ENCODE measurements around the gene CASP2. TPM values are rescaled to one million over a fixed set of nuclear protein-coding genes. Genes with fewer than 3 reads are reported as not detected.

CASP2 gene
- total and polyA plus RNA-seq, 2 experiments from 2014 or later = 9.2 to 13.1 TPM

DNA sequence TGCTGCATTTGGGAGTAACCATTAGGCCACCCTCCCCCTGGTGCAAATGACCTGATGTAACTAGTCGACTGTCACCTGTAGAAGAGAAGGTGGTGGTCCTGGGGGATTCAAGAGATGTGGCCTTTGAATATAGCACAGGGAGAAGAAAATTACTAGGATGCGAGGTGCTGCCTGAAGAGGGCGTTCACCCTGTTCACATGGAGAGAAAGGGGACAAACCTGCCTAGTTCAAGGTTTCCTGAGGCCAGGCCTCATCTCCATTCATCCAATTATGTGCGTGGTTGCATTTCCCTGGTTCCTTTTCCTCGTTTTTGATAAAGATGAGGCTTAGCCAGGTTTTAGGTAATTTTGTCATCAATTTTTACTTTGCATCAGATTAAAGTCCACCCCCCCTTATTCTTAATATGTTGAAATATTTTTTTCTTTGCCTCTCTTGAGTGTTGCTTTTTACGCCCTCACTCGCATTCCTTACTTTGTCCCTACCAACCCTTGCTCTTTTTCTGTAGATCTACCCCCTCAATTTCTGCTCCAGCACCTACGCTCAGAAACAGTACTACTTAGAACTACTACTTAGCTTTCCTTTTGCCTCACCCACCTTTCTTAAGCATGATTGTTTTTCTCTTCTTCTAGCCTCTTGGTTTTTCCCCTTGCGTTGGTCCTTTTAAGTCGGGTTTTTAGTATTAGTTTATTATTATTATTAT is 41.5 kb downstream of the CASP2 start:
- TF ChIP-seq EZH2phosphoT487 (IDR thresholded peaks at IDR 0.05; ENCODE audit: insufficient read depth, low read depth) = no peak
- TF ChIP-seq EZH2 (IDR thresholded peaks at IDR 0.05; ENCODE audit: insufficient read depth, poor library complexity, severe bottlenecking) = no peak
- WGBS, 2 experiments (ENCODE audit: low coverage in 1 of 2, low lambda C conversion rate in 2 of 2, missing lambda C conversion rate in 2 of 2) = 84 to 86% methylated on average over 10 of the region's 10 CpGs
- Histone ChIP-seq H3K4me1 (ENCODE audit: insufficient read depth) (peaks cover 8% of the 10 kb centered on the region), H3K36me3 (ENCODE audit: low read depth) (no peaks in the 10 kb centered on the region), H3K27me3 (replicated peaks; ENCODE audit: insufficient read depth) (no peaks in the 10 kb centered on the region), H3K4me2 (ENCODE audit: unreplicated experiment) (no peak overlapping the region), H3K79me2 (ENCODE audit: insufficient read depth) (no peaks in the 10 kb centered on the region), H3K9me2 (ENCODE audit: insufficient read depth) (no peaks in the 10 kb centered on the region), H3K9me3 (ENCODE audit: low read depth) (no peaks in the 10 kb centered on the region), H2AFZ (no peak overlapping the region), H3K4me3 (no peak overlapping the region), H3F3A (ENCODE audit: insufficient read depth) (peaks cover 8% of the 10 kb centered on the region), H4K20me1 (ENCODE audit: insufficient read depth) (no peaks in the 10 kb centered on the region), H3K9ac (no peak overlapping the region), H3K27ac (no peak overlapping the region)
- in situ Hi-C loops (cut with MboI) = no loop called here
- no peak for DNase-seq

DNA sequence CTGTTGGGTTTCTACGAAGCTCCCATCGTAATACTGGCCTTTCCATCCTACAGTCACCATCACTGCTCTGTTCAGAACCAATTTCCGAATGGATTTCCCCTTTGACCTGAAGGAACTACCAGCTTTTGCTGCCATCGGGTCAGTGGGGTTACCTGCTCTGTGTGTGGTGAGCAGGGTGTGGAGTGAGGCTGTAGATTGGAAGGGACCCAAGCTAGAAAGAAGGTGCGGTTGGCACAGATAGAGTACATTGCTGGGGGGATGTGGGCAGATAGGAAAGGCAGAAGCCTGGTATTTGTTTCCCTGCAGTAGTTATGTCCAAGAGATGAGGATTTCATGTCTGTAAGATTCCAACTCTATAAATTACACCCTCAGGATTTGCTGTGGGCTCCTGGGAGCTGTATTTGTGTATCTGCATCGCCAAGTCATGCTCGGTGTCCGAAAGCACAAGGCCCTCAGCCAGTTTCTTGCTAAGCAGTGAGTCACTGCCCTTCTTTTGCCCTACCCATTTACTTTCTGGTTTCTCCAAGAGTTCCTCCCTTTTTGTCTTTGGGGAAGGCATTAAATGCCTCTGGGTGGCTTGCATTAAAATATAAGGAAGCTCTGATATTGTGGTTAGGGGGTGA is 43.1 kb downstream of the CASP2 start:
- H3K27me3 ChIP-seq (replicated peaks; ENCODE audit: insufficient read depth) = no peaks in the 10 kb centered on the region
- in situ Hi-C loops (cut with MboI) = no loop called here
- no peaks in the 10 kb centered on the region for H3K79me2 ChIP-seq (ENCODE audit: insufficient read depth)
- no peaks in the 10 kb centered on the region for H3K9me3 ChIP-seq (ENCODE audit: low read depth)
- DNase-seq = peak; percentile 98
- WGBS, 2 experiments (ENCODE audit: low coverage in 1 of 2, low lambda C conversion rate in 2 of 2, missing lambda C conversion rate in 2 of 2) = 54 to 55% methylated on average over 8 of the region's 8 CpGs
- no peaks in the 10 kb centered on the region for H3K36me3 ChIP-seq (ENCODE audit: low read depth)
- H3K9ac ChIP-seq = peak overlapping the region; percentile 54; the same call in 1 of the 2 replicates
- TF ChIP-seq EZH2phosphoT487 (IDR thresholded peaks at IDR 0.05; ENCODE audit: insufficient read depth, low read depth) (no peak), EZH2 (IDR thresholded peaks at IDR 0.05; ENCODE audit: insufficient read depth, poor library complexity, severe bottlenecking) (no peak)
- H2AFZ ChIP-seq = peak overlapping the region; percentile 20; the same call in 1 of the 2 replicates
- H3K9me2 ChIP-seq (ENCODE audit: insufficient read depth) = no peaks in the 10 kb centered on the region
- peaks cover 8% of the 10 kb centered on the region for H3K4me1 ChIP-seq (ENCODE audit: insufficient read depth)
- peaks cover 8% of the 10 kb centered on the region for H3F3A ChIP-seq (ENCODE audit: insufficient read depth)
- no peaks in the 10 kb centered on the region for H4K20me1 ChIP-seq (ENCODE audit: insufficient read depth)
- peak overlapping the region; percentile 19 for H3K4me2 ChIP-seq (ENCODE audit: unreplicated experiment)
- no peak overlapping the region for H3K4me3 ChIP-seq
- H3K27ac ChIP-seq = peak overlapping the region; percentile 63

DNA sequence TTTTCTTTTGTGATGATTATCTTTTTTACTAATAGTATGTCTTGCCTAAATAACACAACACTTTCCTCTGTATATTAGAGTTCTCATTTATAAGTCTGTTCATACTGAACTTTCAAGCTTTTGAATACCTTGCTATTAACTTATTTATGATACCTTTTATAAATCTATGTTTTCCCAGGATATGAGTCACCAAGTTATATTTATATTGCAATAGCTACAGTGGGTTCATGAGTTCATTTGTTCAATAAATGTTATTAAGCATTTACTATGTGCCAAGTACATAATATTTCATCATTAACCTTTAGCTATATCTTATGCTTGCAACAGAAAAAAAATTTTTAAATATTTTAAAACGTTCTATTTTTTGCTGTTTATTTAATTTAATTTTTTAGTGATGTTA is 46.1 kb downstream of the CASP2 start:
- Histone ChIP-seq H3K9me2 (ENCODE audit: insufficient read depth) (no peaks in the 10 kb centered on the region), H4K20me1 (ENCODE audit: insufficient read depth) (no peaks in the 10 kb centered on the region), H3K36me3 (ENCODE audit: low read depth) (no peaks in the 10 kb centered on the region), H3K9ac (no peak overlapping the region), H3K4me1 (ENCODE audit: insufficient read depth) (peaks cover 8% of the 10 kb centered on the region), H2AFZ (no peak overlapping the region), H3K4me2 (ENCODE audit: unreplicated experiment) (no peak overlapping the region), H3K79me2 (ENCODE audit: insufficient read depth) (no peaks in the 10 kb centered on the region), H3K27ac (no peak overlapping the region), H3K9me3 (ENCODE audit: low read depth) (no peaks in the 10 kb centered on the region), H3K4me3 (no peak overlapping the region), H3K27me3 (replicated peaks; ENCODE audit: insufficient read depth) (0 out of 2 replicates have a peak, but pooled peaks cover 5% of the 10 kb centered on the region), H3F3A (ENCODE audit: insufficient read depth) (peaks cover 8% of the 10 kb centered on the region)
- no peak for DNase-seq
- 25 to 48% methylated on average over 1 of the region's 1 CpG for WGBS, 2 experiments (ENCODE audit: low coverage in 1 of 2, low lambda C conversion rate in 2 of 2, missing lambda C conversion rate in 2 of 2)
- no peak for TF ChIP-seq EZH2 (IDR thresholded peaks at IDR 0.05; ENCODE audit: insufficient read depth, poor library complexity, severe bottlenecking)
- no peak for TF ChIP-seq EZH2phosphoT487 (IDR thresholded peaks at IDR 0.05; ENCODE audit: insufficient read depth, low read depth)
- in situ Hi-C loops (cut with MboI) = no loop called here

DNA sequence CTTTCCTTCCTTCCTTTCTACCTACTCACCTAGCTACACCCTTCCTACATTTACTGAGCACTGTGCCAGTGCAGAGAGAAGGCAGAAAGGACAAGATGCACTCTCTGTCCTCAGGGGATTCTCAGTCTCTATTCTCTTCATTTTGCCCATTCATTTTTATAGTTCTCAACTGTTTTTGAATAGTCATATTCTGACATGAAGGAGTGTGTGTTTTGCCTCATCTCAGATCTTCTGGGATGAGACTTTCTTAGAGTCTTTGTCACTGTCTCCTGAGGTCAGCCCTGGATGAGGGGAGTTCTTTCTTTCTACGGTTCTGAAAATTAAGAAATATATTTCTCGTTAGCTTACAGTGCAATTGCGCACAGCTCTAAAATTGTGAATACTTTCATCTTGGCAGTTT is 49.1 kb downstream of the CASP2 start:
- no peak overlapping the region for H3K9ac ChIP-seq
- 87 to 92% methylated on average over 3 of the region's 3 CpGs for WGBS, 2 experiments (ENCODE audit: low coverage in 1 of 2, low lambda C conversion rate in 2 of 2, missing lambda C conversion rate in 2 of 2)
- H3K4me3 ChIP-seq = no peak overlapping the region
- H3K27me3 ChIP-seq (replicated peaks; ENCODE audit: insufficient read depth) = peaks cover 10% of the 10 kb centered on the region; the same call in 1 of the 2 replicates
- H3K9me3 ChIP-seq (ENCODE audit: low read depth) = no peaks in the 10 kb centered on the region
- no peaks in the 10 kb centered on the region for H3K4me1 ChIP-seq (ENCODE audit: insufficient read depth)
- no peaks in the 10 kb centered on the region for H3F3A ChIP-seq (ENCODE audit: insufficient read depth)
- H3K27ac ChIP-seq = no peak overlapping the region
- H2AFZ ChIP-seq = no peak overlapping the region
- in situ Hi-C loops (cut with MboI) = no loop called here
- H4K20me1 ChIP-seq (ENCODE audit: insufficient read depth) = no peaks in the 10 kb centered on the region
- H3K79me2 ChIP-seq (ENCODE audit: insufficient read depth) = no peaks in the 10 kb centered on the region
- no peak for DNase-seq
- H3K36me3 ChIP-seq (ENCODE audit: low read depth) = no peaks in the 10 kb centered on the region
- H3K4me2 ChIP-seq (ENCODE audit: unreplicated experiment) = no peak overlapping the region
- H3K9me2 ChIP-seq (ENCODE audit: insufficient read depth) = no peaks in the 10 kb centered on the region
- no peak for TF ChIP-seq EZH2phosphoT487 (IDR thresholded peaks at IDR 0.05; ENCODE audit: insufficient read depth, low read depth)
- TF ChIP-seq EZH2 (IDR thresholded peaks at IDR 0.05; ENCODE audit: insufficient read depth, poor library complexity, severe bottlenecking) = no peak

Data from GM23248 (cell line).